ENCODE measurements around the gene STARD3. TPM values are rescaled to one million over a fixed set of nuclear protein-coding genes. Genes with fewer than 3 reads are reported as not detected.

The STARD3 gene
- total and polyA plus RNA-seq, 9 of the 15 experiments (the other 6 are each of a cell fraction or from before 2014, with no cell fraction given): 0.63 to 87.0 (median 46.0) TPM

DNA sequence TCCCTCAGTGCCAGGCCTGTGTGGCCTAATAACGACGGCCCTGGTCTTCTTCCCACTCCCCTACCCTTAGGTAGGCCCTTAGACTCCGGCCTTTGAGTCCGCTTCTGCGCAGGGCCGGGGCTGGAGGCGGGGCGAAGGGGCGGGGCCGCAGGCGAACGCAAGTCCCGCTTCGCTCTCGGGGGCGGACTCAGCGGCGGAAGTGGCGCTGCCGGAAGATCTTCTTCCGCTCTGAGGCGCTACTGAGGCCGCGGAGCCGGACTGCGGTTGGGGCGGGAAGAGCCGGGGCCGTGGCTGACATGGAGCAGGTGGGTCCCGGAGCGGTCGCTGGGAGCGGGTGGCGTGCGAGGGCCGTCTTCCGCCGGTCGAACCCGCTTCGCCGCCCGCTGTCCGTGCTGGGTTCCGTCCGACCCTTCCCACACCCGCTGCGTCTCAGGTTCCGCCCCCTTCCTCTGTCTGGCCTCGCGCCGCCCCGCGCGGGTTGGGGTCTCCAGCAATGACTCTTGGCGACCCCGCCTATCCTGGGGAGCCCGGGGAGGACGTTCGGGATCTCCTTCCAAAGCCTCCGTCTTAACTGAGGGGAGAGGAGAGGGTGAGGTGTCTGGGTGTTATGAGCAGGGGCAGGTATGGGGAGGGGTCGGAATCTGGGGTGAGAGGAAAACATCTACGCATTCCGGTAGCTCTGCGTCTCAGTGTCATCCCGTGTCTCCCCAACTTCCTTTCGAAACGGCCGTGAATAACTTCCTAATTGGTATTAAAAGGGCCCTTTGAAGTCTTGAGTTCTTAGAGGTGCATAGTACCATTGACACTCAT, at the start of gene STARD3 (continued):
- TF ChIP-seq HIVEP1 (CRISPR knock-in tag; IDR thresholded peaks at IDR 0.05) (no peak), SMARCA4 (IDR thresholded peaks at IDR 0.05) (no peak), MTA3 (IDR thresholded peaks at IDR 0.05; ENCODE audit: borderline replicate concordance) (peak; percentile 73; the same call in 1 of the 2 replicates), POLR3G (IDR thresholded peaks at IDR 0.05; ENCODE audit: extremely low read depth, insufficient read length, insufficient replicate concordance) (no peak), ZNF263 (CRISPR knock-in tag; IDR thresholded peaks at IDR 0.05; ENCODE audit: borderline replicate concordance) (no peak), MAFF (IDR thresholded peaks at IDR 0.05; ENCODE audit: low read length) (no peak), ZNF830 (CRISPR knock-in tag; IDR thresholded peaks at IDR 0.05) (no peak), ZKSCAN1 (IDR thresholded peaks at IDR 0.05; ENCODE audit: low read depth, low read length) (no peak), POLR2A (conservative IDR thresholded peaks at IDR 0.05) (peak; percentile 87), ZNF175 (CRISPR knock-in tag; IDR thresholded peaks at IDR 0.05; ENCODE audit: low read depth) (no peak), HEY1 (CRISPR knock-in tag; IDR thresholded peaks at IDR 0.05; ENCODE audit: borderline replicate concordance) (no peak), GTF2E2 (tag; IDR thresholded peaks at IDR 0.05) (peak; percentile 62; the same call in 1 of the 2 replicates), ZNF124 (CRISPR knock-in tag; IDR thresholded peaks at IDR 0.05) (no peak), ZBED1 (IDR thresholded peaks at IDR 0.05) (no peak), HNRNPL (IDR thresholded peaks at IDR 0.05; ENCODE audit: low read depth, low read length) (no peak), FIP1L1 (IDR thresholded peaks at IDR 0.05; ENCODE audit: low read depth, low read length, poor library complexity, severe bottlenecking) (peak; percentile 62)
- TF ChIP-seq, protein P1, sequence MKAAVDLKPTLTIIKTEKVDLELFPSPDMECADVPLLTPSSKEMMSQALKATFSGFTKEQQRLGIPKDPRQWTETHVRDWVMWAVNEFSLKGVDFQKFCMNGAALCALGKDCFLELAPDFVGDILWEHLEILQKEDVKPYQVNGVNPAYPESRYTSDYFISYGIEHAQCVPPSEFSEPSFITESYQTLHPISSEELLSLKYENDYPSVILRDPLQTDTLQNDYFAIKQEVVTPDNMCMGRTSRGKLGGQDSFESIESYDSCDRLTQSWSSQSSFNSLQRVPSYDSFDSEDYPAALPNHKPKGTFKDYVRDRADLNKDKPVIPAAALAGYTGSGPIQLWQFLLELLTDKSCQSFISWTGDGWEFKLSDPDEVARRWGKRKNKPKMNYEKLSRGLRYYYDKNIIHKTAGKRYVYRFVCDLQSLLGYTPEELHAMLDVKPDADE (conservative IDR thresholded peaks at IDR 0.05; ENCODE audit: control insufficient read depth, low read depth, low read length): peak; percentile 57; the same call in 1 of the 2 replicates
- TF ChIP-seq, protein P2, sequence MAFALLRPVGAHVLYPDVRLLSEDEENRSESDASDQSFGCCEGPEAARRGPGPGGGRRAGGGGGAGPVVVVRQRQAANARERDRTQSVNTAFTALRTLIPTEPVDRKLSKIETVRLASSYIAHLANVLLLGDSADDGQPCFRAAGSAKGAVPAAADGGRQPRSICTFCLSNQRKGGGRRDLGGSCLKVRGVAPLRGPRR (CRISPR knock-in tag; IDR thresholded peaks at IDR 0.05): no peak
- TF ChIP-seq, protein P3, sequence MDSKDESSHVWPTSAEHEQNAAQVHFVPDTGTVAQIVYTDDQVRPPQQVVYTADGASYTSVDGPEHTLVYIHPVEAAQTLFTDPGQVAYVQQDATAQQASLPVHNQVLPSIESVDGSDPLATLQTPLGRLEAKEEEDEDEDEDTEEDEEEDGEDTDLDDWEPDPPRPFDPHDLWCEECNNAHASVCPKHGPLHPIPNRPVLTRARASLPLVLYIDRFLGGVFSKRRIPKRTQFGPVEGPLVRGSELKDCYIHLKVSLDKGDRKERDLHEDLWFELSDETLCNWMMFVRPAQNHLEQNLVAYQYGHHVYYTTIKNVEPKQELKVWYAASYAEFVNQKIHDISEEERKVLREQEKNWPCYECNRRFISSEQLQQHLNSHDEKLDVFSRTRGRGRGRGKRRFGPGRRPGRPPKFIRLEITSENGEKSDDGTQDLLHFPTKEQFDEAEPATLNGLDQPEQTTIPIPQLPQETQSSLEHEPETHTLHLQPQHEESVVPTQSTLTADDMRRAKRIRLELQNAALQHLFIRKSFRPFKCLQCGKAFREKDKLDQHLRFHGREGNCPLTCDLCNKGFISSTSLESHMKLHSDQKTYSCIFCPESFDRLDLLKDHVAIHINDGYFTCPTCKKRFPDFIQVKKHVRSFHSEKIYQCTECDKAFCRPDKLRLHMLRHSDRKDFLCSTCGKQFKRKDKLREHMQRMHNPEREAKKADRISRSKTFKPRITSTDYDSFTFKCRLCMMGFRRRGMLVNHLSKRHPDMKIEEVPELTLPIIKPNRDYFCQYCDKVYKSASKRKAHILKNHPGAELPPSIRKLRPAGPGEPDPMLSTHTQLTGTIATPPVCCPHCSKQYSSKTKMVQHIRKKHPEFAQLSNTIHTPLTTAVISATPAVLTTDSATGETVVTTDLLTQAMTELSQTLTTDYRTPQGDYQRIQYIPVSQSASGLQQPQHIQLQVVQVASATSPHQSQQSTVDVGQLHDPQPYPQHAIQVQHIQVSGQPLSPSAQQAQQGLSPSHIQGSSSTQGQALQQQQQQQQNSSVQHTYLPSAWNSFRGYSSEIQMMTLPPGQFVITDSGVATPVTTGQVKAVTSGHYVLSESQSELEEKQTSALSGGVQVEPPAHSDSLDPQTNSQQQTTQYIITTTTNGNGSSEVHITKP (IDR thresholded peaks at IDR 0.05; ENCODE audit: partially characterized antibody): peak; percentile 84
- TF ChIP-seq, protein P4, sequence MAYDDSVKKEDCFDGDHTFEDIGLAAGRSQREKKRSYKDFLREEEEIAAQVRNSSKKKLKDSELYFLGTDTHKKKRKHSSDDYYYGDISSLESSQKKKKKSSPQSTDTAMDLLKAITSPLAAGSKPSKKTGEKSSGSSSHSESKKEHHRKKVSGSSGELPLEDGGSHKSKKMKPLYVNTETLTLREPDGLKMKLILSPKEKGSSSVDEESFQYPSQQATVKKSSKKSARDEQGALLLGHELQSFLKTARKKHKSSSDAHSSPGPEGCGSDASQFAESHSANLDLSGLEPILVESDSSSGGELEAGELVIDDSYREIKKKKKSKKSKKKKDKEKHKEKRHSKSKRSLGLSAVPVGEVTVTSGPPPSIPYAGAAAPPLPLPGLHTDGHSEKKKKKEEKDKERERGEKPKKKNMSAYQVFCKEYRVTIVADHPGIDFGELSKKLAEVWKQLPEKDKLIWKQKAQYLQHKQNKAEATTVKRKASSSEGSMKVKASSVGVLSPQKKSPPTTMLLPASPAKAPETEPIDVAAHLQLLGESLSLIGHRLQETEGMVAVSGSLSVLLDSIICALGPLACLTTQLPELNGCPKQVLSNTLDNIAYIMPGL (CRISPR knock-in tag; IDR thresholded peaks at IDR 0.05): peak; percentile 67; the same call in 1 of the 2 replicates
- TF ChIP-seq, protein P5, sequence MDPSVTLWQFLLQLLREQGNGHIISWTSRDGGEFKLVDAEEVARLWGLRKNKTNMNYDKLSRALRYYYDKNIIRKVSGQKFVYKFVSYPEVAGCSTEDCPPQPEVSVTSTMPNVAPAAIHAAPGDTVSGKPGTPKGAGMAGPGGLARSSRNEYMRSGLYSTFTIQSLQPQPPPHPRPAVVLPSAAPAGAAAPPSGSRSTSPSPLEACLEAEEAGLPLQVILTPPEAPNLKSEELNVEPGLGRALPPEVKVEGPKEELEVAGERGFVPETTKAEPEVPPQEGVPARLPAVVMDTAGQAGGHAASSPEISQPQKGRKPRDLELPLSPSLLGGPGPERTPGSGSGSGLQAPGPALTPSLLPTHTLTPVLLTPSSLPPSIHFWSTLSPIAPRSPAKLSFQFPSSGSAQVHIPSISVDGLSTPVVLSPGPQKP (CRISPR knock-in tag; IDR thresholded peaks at IDR 0.05): no peak
